ENCODE data around the gene TIMM29.

- TF ChIP-seq CTCF (IDR thresholded peaks at IDR 0.05) (no peak), POLR2A (IDR thresholded peaks at IDR 0.05) (no peak)
These were observed 37.1 kb upstream of the TIMM29 start for GRCh38 chr19:10891405-10892086.

Measured in lower leg skin (tissue), 3 donors.